CD14-positive monocyte (primary cell): Measurements from ENCODE around the gene HARS2. TPM values are rescaled to one million over a fixed set of nuclear protein-coding genes. Genes with fewer than 3 reads are reported as not detected.

Experiments used
- DNase-seq, 3 donors: peaks; one replicate each; pipeline ENCODE4 v3.0.0-alpha.2; 2011 to 2022
- H2AFZ ChIP-seq: 2 replicates; pipeline ENCODE4 v1.6.0; 2012; ENCODE audit warnings: mild to moderate bottlenecking, low read depth, low read length, inconsistent platforms; ENCODE audit not compliant: insufficient read depth, poor library complexity, severe bottlenecking
- H3K27ac ChIP-seq, 2 donors: 1 replicate in 1 of 2; 2 replicates in 1 of 2; pipeline ENCODE4 v1.5.1; 2012 to 2013; ENCODE audit warnings: low read length in 2 of 2, control low read depth in 1 of 2, inconsistent platforms in 1 of 2, low read depth in 1 of 2, mild to moderate bottlenecking in 1 of 2
- H3K27me3 ChIP-seq, 2 donors: one replicate each; pipeline versions ENCODE4 v1.6.0 to v1.6.1; 2011 to 2013; ENCODE audit warnings: low read length in 2 of 2; ENCODE audit not compliant: control insufficient read depth in 2 of 2, insufficient read depth in 2 of 2
- H3K36me3 ChIP-seq, 2 donors: replicated peaks in 1 of 2; 1 replicate in 1 of 2; 2 replicates in 1 of 2; pipeline versions ENCODE4 v1.5.1 to v1.6.1; 2012 to 2013; ENCODE audit warnings: low read length in 2 of 2, control low read depth in 1 of 2, inconsistent platforms in 1 of 2, mild to moderate bottlenecking in 1 of 2; ENCODE audit not compliant: insufficient read depth in 2 of 2, control insufficient read depth in 1 of 2
- H3K4me1 ChIP-seq, 2 donors: 1 replicate in 1 of 2; 2 replicates in 1 of 2; pipeline versions ENCODE4 v1.5.1 to v1.6.1; 2012 to 2013; ENCODE audit warnings: low read length in 2 of 2, control low read depth in 1 of 2, inconsistent platforms in 1 of 2, mild to moderate bottlenecking in 1 of 2, moderate library complexity in 1 of 2; ENCODE audit not compliant: insufficient read depth in 2 of 2, control insufficient read depth in 1 of 2
- H3K4me2 ChIP-seq: replicated peaks from 2 replicates; pipeline ENCODE3; 2012; ENCODE audit warnings: low read length, moderate library complexity, mild to moderate bottlenecking; ENCODE audit not compliant: poor library complexity, severe bottlenecking; ENCODE audit errors: extremely low read depth
- H3K4me3 ChIP-seq, 3 experiments: fragments of 200-600 bp in 1 of 3; sonication (generic) in 1 of 3; replicated peaks in 1 of 3; 1 replicate in 2 of 3; 2 replicates in 1 of 3; pipeline ENCODE4 v1.5.1; 2011 to 2013; ENCODE audit warnings: low read length in 3 of 3, mild to moderate bottlenecking in 3 of 3, control low read depth in 2 of 3, low read depth in 2 of 3, inconsistent platforms in 1 of 3, moderate library complexity in 1 of 3
- H3K79me2 ChIP-seq: 2 replicates; pipeline ENCODE4 v1.6.0; 2012; ENCODE audit warnings: mild to moderate bottlenecking, control low read depth, inconsistent platforms, low read length, moderate library complexity; ENCODE audit not compliant: insufficient read depth
- H3K9ac ChIP-seq: 2 replicates; pipeline ENCODE4 v1.6.0; 2017; ENCODE audit warnings: low read length, mild to moderate bottlenecking; ENCODE audit not compliant: insufficient read depth, poor library complexity, severe bottlenecking
- H3K9me3 ChIP-seq, 2 donors: replicated peaks in 1 of 2; 1 replicate in 1 of 2; 2 replicates in 1 of 2; pipeline versions ENCODE4 v1.5.1 to v1.6.1; 2012 to 2013; ENCODE audit warnings: low read length in 2 of 2, control low read depth in 1 of 2; ENCODE audit not compliant: control insufficient read depth in 1 of 2, insufficient read depth in 1 of 2
- H4K20me1 ChIP-seq: 2 replicates; pipeline ENCODE4 v1.6.0; 2012; ENCODE audit warnings: mild to moderate bottlenecking, low read length, control low read depth, moderate library complexity; ENCODE audit not compliant: insufficient read depth
- H3K27ac Mint-ChIP-seq, 7 donors: one replicate each; pipeline ENCODE4 v1.8.0; 2020; ENCODE audit warnings: mild to moderate bottlenecking in 7 of 7, mixed read lengths in 7 of 7, moderate library complexity in 6 of 7, inconsistent platforms in 2 of 7
- H3K27me3 Mint-ChIP-seq, 3 donors: one replicate each; pipeline ENCODE4 v1.8.0; 2021 to 2022; ENCODE audit warnings: low read depth in 3 of 3, mild to moderate bottlenecking in 3 of 3, mixed read lengths in 3 of 3, moderate library complexity in 3 of 3, inconsistent platforms in 1 of 3
- H3K36me3 Mint-ChIP-seq, 2 donors: one replicate each; pipeline ENCODE4 v1.8.0; 2020; ENCODE audit warnings: mixed read lengths in 2 of 2, inconsistent platforms in 1 of 2, mild to moderate bottlenecking in 1 of 2
- H3K4me1 Mint-ChIP-seq: one replicate; pipeline ENCODE4 v1.8.0; 2020; ENCODE audit warnings: mild to moderate bottlenecking, mixed read lengths
- H3K4me3 Mint-ChIP-seq, 2 donors: one replicate each; pipeline ENCODE4 v1.8.0; 2020; ENCODE audit warnings: mild to moderate bottlenecking in 2 of 2, mixed read lengths in 2 of 2, moderate library complexity in 1 of 2
- H3K9me3 Mint-ChIP-seq, 7 donors: one replicate each; pipeline ENCODE4 v1.8.0; 2020 to 2022; ENCODE audit warnings: mixed read lengths in 7 of 7, mild to moderate bottlenecking in 6 of 7, moderate library complexity in 6 of 7, inconsistent platforms in 2 of 7
- WGBS: methylation state at CpG from one replicate; pipeline ENCODE4 v1.1.5; 2013; ENCODE audit warnings: missing lambda C conversion rate; ENCODE audit not compliant: insufficient coverage; 5-methylcytosine and 5-hydroxymethylcytosine counted together
- intact Hi-C, 2 donors: fragments of 100-400 bp; cut with micrococcal nuclease; formaldehyde crosslinking; loops; one replicate each; pipeline versions ENCODE4 v1.15.0 to v1.15.1; 2023
- polyA plus RNA-seq, 3 donors: library from polyadenylated mRNA; depleted of rRNA in 1 of 3; unstranded in 2 of 3; stranded (reverse) in 1 of 3; fragments of 300-500 nt in 2 of 3; fragments of >200 nt in 1 of 3; fragmentation: Illumina TruSeq in 2 of 3; gene quantifications; 1 replicate in 2 of 3; 2 replicates in 1 of 3; pipeline ENCODE4 v1.2.3, GENCODE V29; 2012 to 2021
- TF ChIP-seq, protein P1 (sequence below): fragments of 200-600 bp; IDR thresholded peaks from one replicate; pipeline ENCODE4 v1.8.0; 2022; ENCODE audit warnings: antibody characterized with exemption, mild to moderate bottlenecking

Gene HARS2
- polyA plus RNA-seq, 3 donors, result 6.4 to 26.1 (median 8.3) TPM

DNA sequence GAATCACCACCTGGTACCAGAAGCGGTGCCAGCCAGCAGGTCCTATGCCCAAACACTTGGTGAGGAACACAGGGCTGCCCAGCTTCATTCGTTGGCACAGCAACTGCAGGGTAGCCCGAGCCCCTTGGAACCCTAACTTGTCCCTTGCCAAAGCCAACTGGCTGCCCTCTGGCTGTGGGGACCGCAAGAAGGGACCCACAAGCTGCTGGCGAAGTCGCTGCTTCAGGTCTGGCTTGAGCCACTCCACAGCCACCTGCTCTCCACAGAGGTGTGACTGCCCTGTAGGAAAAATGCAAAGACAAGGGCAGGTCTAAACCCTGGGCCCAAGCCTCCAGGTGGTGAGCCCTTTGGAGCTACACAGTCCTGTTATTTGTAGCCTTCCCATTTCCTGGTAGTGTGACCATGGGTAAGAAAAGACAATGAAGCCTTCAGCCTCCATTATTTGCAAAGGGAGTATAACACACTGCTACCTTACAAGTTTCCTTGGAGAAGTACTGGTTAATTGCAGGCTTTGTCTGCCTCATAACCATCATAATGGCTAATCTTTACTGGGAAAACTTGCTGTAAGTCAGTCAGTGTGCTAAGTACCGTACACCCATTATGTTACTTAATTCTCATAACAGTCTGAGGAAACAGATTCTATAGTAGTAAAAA is 19.7 kb upstream of the HARS2 start:
- Histone ChIP-seq H2AFZ (no peak overlapping the region), H3K27me3 (no peaks in the 10 kb centered on the region), H3K4me3 (no peak overlapping the region), H3K4me2 (no peak overlapping the region), H3K27ac (no peak overlapping the region), H3K9ac (no peak overlapping the region), H3K9me3 (no peaks in the 10 kb centered on the region), H3K36me3 (peaks cover 74 to 99% of the 10 kb centered on the region in 2 donors), H4K20me1 (peaks cover 33% of the 10 kb centered on the region), H3K79me2 (peaks cover 16% of the 10 kb centered on the region), H3K4me1 (no peaks in the 10 kb centered on the region)
- WGBS, result 100% methylated on average over 3 of the region's 7 CpGs
- no peak for DNase-seq
- H3K36me3 Mint-ChIP-seq, result peaks cover 79 to 96% of the 10 kb centered on the region in 2 donors
- peaks cover 0 to 5% (median 0%) of the 10 kb centered on the region in 7 donors for H3K9me3 Mint-ChIP-seq
- peak overlapping the region in 1 of 7 donors; percentile 15 for H3K27ac Mint-ChIP-seq
- peaks cover 0 to 2% (median 2%) of the 10 kb centered on the region in 3 donors for H3K27me3 Mint-ChIP-seq
- intact Hi-C loops, result no loop called here
- TF ChIP-seq, protein P1, sequence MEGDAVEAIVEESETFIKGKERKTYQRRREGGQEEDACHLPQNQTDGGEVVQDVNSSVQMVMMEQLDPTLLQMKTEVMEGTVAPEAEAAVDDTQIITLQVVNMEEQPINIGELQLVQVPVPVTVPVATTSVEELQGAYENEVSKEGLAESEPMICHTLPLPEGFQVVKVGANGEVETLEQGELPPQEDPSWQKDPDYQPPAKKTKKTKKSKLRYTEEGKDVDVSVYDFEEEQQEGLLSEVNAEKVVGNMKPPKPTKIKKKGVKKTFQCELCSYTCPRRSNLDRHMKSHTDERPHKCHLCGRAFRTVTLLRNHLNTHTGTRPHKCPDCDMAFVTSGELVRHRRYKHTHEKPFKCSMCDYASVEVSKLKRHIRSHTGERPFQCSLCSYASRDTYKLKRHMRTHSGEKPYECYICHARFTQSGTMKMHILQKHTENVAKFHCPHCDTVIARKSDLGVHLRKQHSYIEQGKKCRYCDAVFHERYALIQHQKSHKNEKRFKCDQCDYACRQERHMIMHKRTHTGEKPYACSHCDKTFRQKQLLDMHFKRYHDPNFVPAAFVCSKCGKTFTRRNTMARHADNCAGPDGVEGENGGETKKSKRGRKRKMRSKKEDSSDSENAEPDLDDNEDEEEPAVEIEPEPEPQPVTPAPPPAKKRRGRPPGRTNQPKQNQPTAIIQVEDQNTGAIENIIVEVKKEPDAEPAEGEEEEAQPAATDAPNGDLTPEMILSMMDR, result no peak
- H3K4me3 Mint-ChIP-seq, result no peak overlapping the region
- H3K4me1 Mint-ChIP-seq, result peaks cover 10% of the 10 kb centered on the region

DNA sequence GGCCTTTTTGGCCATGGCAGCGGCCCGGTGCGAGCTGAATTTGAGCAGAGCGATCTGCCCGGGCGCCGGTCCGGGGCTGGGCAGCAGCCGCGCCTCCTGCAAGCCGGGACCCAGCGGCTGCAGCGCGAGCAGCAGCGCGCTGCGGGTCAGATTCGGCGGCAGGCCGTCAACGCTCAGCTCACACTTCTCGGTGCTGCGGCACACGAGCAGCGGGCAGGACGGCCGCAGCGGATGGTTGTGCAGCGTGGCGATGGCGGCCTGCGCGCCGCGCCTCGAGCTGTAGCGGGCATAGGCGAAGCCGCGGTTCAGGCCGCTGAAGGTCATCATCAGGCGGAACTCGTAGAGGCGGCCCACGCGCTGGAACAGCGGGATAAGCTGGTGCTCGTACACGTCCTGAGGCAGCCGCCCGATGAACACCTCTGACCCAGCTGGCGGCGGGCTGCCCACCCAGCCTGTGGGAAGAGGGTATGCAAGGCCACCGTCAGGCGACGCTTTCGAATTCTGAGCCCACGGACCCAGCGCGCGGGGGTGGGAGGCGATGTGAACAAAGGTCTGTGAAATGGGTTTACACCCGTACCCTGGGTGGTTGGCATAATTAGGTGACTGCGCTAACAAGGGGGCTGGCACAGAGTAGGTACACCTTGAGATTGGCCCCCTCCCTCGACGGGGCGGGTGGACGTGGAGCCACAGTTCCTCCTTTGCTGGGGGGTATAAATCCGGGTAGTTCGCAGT is 18.6 kb upstream of the HARS2 start:
- H3K27me3 ChIP-seq, result no peaks in the 10 kb centered on the region
- peaks cover 83 to 99% of the 10 kb centered on the region in 2 donors for H3K36me3 Mint-ChIP-seq
- H3K4me1 ChIP-seq, result no peaks in the 10 kb centered on the region
- H3K4me1 Mint-ChIP-seq, result peaks cover 3% of the 10 kb centered on the region
- no peak overlapping the region for H3K4me2 ChIP-seq
- no peak overlapping the region for H2AFZ ChIP-seq
- 97% methylated on average over 67 of the region's 70 CpGs for WGBS
- peaks cover 6% of the 10 kb centered on the region for H3K79me2 ChIP-seq
- no peak overlapping the region for H3K9ac ChIP-seq
- H3K9me3 Mint-ChIP-seq, result peaks cover 0 to 5% (median 0%) of the 10 kb centered on the region in 7 donors
- TF ChIP-seq, protein P1, result no peak
- H3K9me3 ChIP-seq, result no peaks in the 10 kb centered on the region
- peaks cover 22% of the 10 kb centered on the region for H4K20me1 ChIP-seq
- no peak overlapping the region for H3K27ac ChIP-seq
- H3K27ac Mint-ChIP-seq, result peak overlapping the region in 1 of 7 donors; percentile 31
- H3K27me3 Mint-ChIP-seq, result peaks cover 0 to 2% (median 2%) of the 10 kb centered on the region in 3 donors
- peaks cover 82 to 99% of the 10 kb centered on the region in 2 donors for H3K36me3 ChIP-seq
- intact Hi-C loops, result no loop called here
- no peak overlapping the region for H3K4me3 Mint-ChIP-seq
- DNase-seq, result peak in 2 of 3 donors; percentile 15 to 18
- no peak overlapping the region for H3K4me3 ChIP-seq
